ENCODE results near the gene PLSCR1. TPM values are rescaled to one million over a fixed set of nuclear protein-coding genes. Genes with fewer than 3 reads are reported as not detected.

The PLSCR1 gene, protein sequence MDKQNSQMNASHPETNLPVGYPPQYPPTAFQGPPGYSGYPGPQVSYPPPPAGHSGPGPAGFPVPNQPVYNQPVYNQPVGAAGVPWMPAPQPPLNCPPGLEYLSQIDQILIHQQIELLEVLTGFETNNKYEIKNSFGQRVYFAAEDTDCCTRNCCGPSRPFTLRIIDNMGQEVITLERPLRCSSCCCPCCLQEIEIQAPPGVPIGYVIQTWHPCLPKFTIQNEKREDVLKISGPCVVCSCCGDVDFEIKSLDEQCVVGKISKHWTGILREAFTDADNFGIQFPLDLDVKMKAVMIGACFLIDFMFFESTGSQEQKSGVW
- total RNA-seq: 100 to 1,000 TPM; 119 to 264 (median 180) TPM
- long read RNA-seq, donor 1, transcript PLSCR1-201 (9 exons, 2,233 nt): major isoform, 33 of 54 reads
- long read RNA-seq, donor 1, transcript PLSCR1-214 (8 exons, 1,443 nt): minor isoform, 9 of 54 reads
- long read RNA-seq, donor 1, partial matches to known transcripts: 4 of 54 reads
- long read RNA-seq, donor 1, other reads (novel, unspliced or antisense): 5 of 54 reads
- long read RNA-seq, donor 2, transcript PLSCR1-202 (8 exons, 996 nt): minor isoform, 7 of 145 reads
- long read RNA-seq, donor 2, transcript PLSCR1-201 (9 exons, 2,233 nt): major isoform, 107 of 145 reads
- long read RNA-seq, donor 2, partial matches to known transcripts: 9 of 145 reads
- long read RNA-seq, donor 2, other reads (novel, unspliced or antisense): 13 of 145 reads

DNA sequence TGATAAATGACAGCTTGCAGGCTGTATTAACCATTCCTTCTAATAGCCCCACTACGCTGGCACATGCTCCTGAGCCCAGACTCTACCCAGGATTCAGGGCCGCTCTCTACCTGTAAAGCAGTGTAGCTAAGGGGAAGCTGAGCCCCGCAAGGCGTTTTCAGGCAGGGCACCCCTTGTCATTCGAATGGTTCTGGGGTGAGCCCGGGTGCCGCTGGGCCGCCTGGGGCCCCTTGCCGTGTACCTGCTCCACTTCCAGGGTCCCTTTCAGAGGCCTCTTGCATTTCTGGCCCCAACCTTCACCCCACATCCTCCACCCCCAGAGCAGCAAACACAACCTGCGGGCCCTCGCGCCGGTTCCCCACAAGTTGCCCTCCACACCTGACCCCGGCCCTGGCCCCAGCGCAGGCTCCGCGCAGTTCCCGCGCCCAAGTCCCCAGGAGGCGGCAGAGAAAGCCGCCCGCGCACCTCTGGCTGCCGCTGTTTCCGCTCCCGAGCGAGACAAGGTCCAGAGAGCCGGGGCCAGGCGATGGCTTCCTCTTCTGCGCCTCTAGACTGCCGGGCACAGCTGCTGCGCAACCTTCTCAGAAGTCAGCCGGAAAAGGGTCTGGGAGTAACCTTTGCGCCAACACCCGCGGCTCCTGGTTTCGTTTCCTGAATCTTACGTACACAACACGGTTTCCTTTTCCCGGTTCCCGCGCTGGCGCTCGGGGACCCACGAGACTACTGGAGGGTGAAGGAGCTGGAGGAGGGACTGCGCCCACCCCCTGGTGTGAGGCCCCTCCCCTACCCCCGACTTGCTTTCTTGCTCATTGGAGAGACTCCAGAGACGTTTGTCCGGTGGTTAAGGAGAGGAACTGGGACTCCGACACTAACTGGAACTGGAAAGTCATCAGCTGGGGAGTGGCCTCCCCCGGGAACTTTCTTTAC, at the start of gene PLSCR1:
Gene PLSCR1 (minus strand): TSS at position 606 of the 927 bp plus-strand sequence. CDS start 8,055 bp downstream, outside the sequence.
- TF ChIP-seq, protein P1, sequence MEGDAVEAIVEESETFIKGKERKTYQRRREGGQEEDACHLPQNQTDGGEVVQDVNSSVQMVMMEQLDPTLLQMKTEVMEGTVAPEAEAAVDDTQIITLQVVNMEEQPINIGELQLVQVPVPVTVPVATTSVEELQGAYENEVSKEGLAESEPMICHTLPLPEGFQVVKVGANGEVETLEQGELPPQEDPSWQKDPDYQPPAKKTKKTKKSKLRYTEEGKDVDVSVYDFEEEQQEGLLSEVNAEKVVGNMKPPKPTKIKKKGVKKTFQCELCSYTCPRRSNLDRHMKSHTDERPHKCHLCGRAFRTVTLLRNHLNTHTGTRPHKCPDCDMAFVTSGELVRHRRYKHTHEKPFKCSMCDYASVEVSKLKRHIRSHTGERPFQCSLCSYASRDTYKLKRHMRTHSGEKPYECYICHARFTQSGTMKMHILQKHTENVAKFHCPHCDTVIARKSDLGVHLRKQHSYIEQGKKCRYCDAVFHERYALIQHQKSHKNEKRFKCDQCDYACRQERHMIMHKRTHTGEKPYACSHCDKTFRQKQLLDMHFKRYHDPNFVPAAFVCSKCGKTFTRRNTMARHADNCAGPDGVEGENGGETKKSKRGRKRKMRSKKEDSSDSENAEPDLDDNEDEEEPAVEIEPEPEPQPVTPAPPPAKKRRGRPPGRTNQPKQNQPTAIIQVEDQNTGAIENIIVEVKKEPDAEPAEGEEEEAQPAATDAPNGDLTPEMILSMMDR (IDR thresholded peaks at IDR 0.05): no peak
- ATAC-seq (peak; percentile 92), DNase-seq (peak; percentile 94 to 97 (median 94))
- no peaks in the 10 kb centered on the region for H3K9me3 ChIP-seq
- H3K36me3 ChIP-seq (ENCODE audit: low read depth): no peaks in the 10 kb centered on the region
- H3K4me1 ChIP-seq (ENCODE audit: low read depth): peaks cover 20% of the 10 kb centered on the region
- H3K4me3 ChIP-seq: peak within 1 kb of the TSS; percentile 35
- intact Hi-C loops (cut with DNase I, micrococcal nuclease): loop anchor here in 1 of 2 donors (5.0 kb wide), 1 partner anchor 37 kb away; no protein-coding TSS in a partner anchor

DNA sequence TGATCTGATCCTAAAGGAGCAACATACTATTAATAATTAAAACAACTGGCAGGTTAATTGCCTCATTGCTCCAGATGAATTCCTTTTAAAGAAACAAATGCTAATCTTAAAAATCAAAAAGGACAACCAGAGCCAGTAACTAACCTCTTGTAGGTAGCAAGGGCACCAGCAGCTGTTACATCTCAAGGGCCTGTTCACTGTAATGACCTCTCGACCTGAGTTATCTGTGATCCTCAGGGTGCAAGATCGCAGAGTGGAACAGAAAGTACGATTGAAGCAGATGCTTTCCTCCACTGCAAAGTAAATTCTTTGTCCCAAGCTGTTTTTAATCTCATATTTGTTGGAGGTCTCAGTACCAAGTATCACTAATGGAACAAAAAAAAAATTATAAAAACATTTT, 49.4 kb upstream of the PLSCR1 start:
- Histone ChIP-seq H3K9me3 (no peaks in the 10 kb centered on the region), H3K36me3 (ENCODE audit: low read depth) (no peaks in the 10 kb centered on the region), H3K4me3 (no peak overlapping the region), H3K4me1 (ENCODE audit: low read depth) (no peaks in the 10 kb centered on the region)
- no peak for DNase-seq
- intact Hi-C loops (cut with DNase I, micrococcal nuclease): no loop called here
- TF ChIP-seq, protein P1 (IDR thresholded peaks at IDR 0.05): no peak
- ATAC-seq: no peak

DNA sequence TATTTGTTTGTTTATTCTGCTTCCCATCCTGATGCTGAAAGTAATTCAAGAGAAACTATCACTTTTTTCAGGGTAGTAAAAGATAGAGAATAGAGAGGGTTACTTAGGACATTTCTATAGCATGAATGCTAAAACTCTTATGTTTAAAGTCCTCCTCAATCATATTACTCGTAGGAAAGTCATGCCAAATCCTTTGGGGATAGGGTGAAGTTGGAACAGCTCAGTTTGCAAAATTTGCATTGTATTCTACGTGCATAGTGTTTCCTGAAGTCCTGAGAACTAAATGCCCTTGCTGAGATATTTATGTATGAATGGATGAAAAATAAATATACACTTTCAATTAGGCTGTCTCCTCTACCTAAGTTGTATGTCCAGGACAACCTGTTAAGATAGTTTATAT, 46.1 kb upstream of the PLSCR1 start:
- no peaks in the 10 kb centered on the region for H3K9me3 ChIP-seq
- DNase-seq (no peak), ATAC-seq (no peak)
- TF ChIP-seq, protein P1 (IDR thresholded peaks at IDR 0.05): no peak
- no peaks in the 10 kb centered on the region for H3K36me3 ChIP-seq (ENCODE audit: low read depth)
- no peak overlapping the region for H3K4me3 ChIP-seq
- intact Hi-C loops (cut with DNase I, micrococcal nuclease): no loop called here
- H3K4me1 ChIP-seq (ENCODE audit: low read depth): no peaks in the 10 kb centered on the region

DNA sequence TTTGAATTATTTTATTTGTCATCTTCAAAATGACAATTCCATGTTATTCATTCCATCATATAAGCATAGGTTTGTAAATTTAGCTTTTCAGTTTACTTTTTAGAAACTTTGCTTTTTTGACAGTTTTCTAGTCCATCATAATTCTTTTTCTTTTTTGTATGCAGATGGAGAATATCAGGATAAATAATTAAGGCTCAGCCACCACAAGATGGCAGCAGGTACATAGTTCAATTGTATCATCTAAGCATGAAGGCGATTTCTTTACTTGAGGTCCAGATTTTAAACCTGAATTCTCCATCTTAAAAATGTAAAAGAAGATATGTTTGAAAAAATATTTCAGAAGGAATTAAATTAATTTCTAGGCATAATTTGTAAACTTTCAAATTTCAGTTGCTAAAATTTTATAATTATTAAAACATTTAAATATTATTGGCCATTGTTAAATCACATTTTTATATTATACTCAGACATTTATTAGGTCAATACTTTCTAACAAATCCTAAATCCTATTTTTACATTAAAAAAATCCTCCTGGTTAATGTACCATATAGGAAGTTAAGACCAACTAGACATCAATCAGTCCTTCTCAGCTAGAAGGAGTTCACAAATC, 45.6 kb upstream of the PLSCR1 start:
- Histone ChIP-seq H3K36me3 (ENCODE audit: low read depth) (no peaks in the 10 kb centered on the region), H3K4me3 (no peak overlapping the region), H3K4me1 (ENCODE audit: low read depth) (no peaks in the 10 kb centered on the region), H3K9me3 (no peaks in the 10 kb centered on the region)
- no peak for ATAC-seq
- DNase-seq: peak in 1 of 3 donors; percentile 73
- TF ChIP-seq, protein P1 (IDR thresholded peaks at IDR 0.05): peak; percentile 25
- intact Hi-C loops (cut with DNase I, micrococcal nuclease): no loop called here

DNA sequence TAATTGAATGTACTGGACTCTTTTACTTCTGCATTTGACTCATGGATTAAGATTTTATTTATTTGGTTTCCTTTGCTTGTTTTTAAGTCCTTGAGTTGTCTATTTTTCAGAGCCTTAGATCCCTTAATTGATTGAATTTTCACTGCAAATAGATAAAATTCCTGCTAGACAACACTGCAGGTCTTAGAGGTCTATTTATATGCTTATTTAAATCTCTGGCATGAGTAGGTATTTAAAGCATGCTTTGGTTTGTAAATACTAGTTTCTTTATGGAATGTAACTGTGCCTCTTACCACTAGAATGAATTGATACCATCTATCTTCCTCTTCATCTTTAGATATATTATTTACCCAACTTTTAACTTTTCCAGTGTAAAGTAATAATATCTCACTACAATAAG, 40.7 kb upstream of the PLSCR1 start:
- intact Hi-C loops (cut with DNase I, micrococcal nuclease): no loop called here
- Histone ChIP-seq H3K9me3 (peaks cover 5% of the 10 kb centered on the region), H3K4me3 (no peak overlapping the region), H3K4me1 (ENCODE audit: low read depth) (no peaks in the 10 kb centered on the region), H3K36me3 (ENCODE audit: low read depth) (no peaks in the 10 kb centered on the region)
- DNase-seq: no peak
- TF ChIP-seq, protein P1 (IDR thresholded peaks at IDR 0.05): no peak
- no peak for ATAC-seq

All from mucosa of descending colon (tissue), 3 donors.